Testis (tissue), 3 donors: ENCODE measurements around the gene SSBP2. TPM values are rescaled to one million over a fixed set of nuclear protein-coding genes. Genes with fewer than 3 reads are reported as not detected.

Experiments
- DNase-seq: peaks from one replicate; pipeline ENCODE4 v3.0.0-alpha.2; 2019
- H3K27ac ChIP-seq, 2 donors: fragments of 200-600 bp; sonication (generic); one replicate each; pipeline ENCODE4 v1.5.1; 2019
- H3K27me3 ChIP-seq: fragments of 200-600 bp; sonication (generic); one replicate; pipeline ENCODE4 v1.5.1; 2019
- H3K36me3 ChIP-seq: fragments of 200-600 bp; sonication (generic); one replicate; pipeline ENCODE4 v1.5.1; 2017; ENCODE audit warnings: low read depth; ENCODE audit errors: missing control alignments
- H3K4me1 ChIP-seq: fragments of 200-600 bp; sonication (generic); one replicate; pipeline ENCODE4 v1.5.1; 2019
- H3K4me3 ChIP-seq, 2 donors: fragments of 200-600 bp; sonication (generic); one replicate each; pipeline ENCODE4 v1.5.1; 2017 to 2019
- H3K9me3 ChIP-seq: fragments of 200-600 bp; sonication (generic); one replicate; pipeline ENCODE4 v1.5.1; 2017
- CTCF ChIP-seq, 3 experiments: fragments of 450-650 bp in 2 of 3; fragments of 200-600 bp in 1 of 3; sonication (generic) in 1 of 3; IDR thresholded peaks; one replicate each; pipeline ENCODE4 v1.5.1; 2016 to 2019; ENCODE audit warnings: antibody characterized with exemption in 3 of 3, mild to moderate bottlenecking in 2 of 3, moderate library complexity in 1 of 3
- POLR2A ChIP-seq: fragments of 450-650 bp; IDR thresholded peaks from one replicate; pipeline ENCODE4 v1.6.1; 2017; ENCODE audit warnings: antibody characterized with exemption, mild to moderate bottlenecking, moderate library complexity
- WGBS, 2 donors: methylation state at CpG; one replicate each; pipeline ENCODE4 v1.1.5; 2018; 5-methylcytosine and 5-hydroxymethylcytosine counted together
- intact Hi-C: fragments of 100-400 bp; cut with DNase I; formaldehyde crosslinking; loops from one replicate; pipeline ENCODE4 v1.15.1; 2023; ENCODE audit warnings: low total_unique reads
- polyA plus RNA-seq: library from polyadenylated mRNA; stranded (reverse); fragments of 350-450 nt; fragmentation: Illumina TruSeq; extraction: RNeasy Lipid Tissue Mini Kit (QIAGEN cat#74804); gene quantifications from one replicate; pipeline ENCODE4 v1.2.3, GENCODE V29; 2014; ENCODE audit warnings: low read depth, low replicate concordance; ENCODE audit not compliant: insufficient read depth
- total RNA-seq, 2 donors: library from RNA; depleted of rRNA; stranded (reverse); fragments of >200 nt; gene quantifications; one replicate each; pipeline ENCODE4 v1.2.3, GENCODE V29; 2016

The SSBP2 gene
- total and polyA plus RNA-seq, 3 donors from 2014 or later, result 17.5 to 27.6 (median 22.7) TPM

DNA sequence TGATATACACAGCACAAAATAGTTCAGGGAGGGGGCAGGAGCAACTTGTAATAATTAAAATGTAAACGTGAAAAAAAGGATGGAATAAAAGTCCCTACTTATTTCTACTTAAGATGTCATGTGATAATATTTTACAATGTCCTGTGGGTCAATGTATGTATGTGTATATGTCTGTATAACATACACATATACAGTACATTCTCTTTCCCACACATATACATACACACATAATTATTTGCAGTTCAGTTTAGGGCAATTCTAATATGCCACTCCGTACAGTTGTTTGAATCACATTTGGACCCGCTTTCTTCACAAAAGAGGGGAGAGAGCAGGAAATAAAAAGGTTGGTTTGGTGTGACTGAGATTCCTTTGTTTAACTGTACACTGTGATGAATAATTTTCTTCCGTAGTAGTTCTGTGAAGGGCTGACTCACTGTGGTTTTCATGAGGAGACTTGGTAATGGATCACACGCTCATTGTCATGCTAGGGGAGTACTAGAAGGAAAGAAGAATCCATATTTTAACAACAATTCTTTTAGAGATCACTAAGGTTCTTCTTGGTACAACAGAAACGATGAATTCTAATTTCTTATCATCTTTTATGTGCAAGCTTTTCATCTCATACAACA lies 330.7 kb downstream of the SSBP2 start:
- no peak for TF ChIP-seq CTCF (IDR thresholded peaks at IDR 0.05)
- no peak for TF ChIP-seq POLR2A
- no peak for DNase-seq

DNA sequence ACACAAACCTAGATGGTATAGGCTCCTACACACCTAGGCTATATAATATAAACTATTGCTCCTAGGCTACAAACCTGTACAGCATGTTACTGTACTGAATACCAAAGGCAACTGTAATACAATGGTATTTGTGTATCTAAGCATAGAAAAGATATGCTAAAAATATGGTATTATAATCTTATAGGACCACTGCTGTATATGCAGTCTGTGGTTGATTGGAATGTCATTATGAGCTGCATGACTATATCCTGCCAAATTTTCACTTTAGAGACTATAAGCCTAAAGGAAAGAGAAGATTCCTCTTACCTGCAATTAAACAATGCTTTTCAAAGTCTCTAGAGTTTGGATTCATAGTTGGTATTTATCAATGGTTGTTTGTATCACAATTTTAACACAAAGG lies 332.3 kb downstream of the SSBP2 start:
- Histone ChIP-seq H3K36me3 (no peaks in the 10 kb centered on the region), H3K4me1 (no peaks in the 10 kb centered on the region), H3K27ac (no peak overlapping the region), H3K4me3 (no peak overlapping the region), H3K9me3 (no peaks in the 10 kb centered on the region), H3K27me3 (no peaks in the 10 kb centered on the region)
- intact Hi-C loops, result no loop called here
- TF ChIP-seq CTCF (IDR thresholded peaks at IDR 0.05) (no peak), POLR2A (no peak)
- no peak for DNase-seq

More for the DNA sequence above, 330.7 kb downstream of the SSBP2 start:
- no peaks in the 10 kb centered on the region for H3K9me3 ChIP-seq
- no peaks in the 10 kb centered on the region for H3K4me1 ChIP-seq
- no peak overlapping the region for H3K27ac ChIP-seq
- no peaks in the 10 kb centered on the region for H3K27me3 ChIP-seq
- H3K4me3 ChIP-seq, result no peak overlapping the region
- intact Hi-C loops, result loop anchor here (10.0 kb wide), 1 partner anchor 745 kb away; no protein-coding TSS in a partner anchor
- WGBS, 2 donors, result 82 to 86% methylated on average over 6 of the region's 6 CpGs
- no peaks in the 10 kb centered on the region for H3K36me3 ChIP-seq

GRCh38 chr5:81417052-81417451 lies 333.8 kb downstream of the SSBP2 start:
- Histone ChIP-seq H3K4me3 (no peak overlapping the region), H3K9me3 (no peaks in the 10 kb centered on the region), H3K36me3 (no peaks in the 10 kb centered on the region), H3K4me1 (no peaks in the 10 kb centered on the region), H3K27me3 (no peaks in the 10 kb centered on the region), H3K27ac (no peak overlapping the region)
- intact Hi-C loops, result no loop called here
- DNase-seq, result no peak
- WGBS, 2 donors, result 91% methylated on average over 4 of the region's 4 CpGs
- TF ChIP-seq CTCF (IDR thresholded peaks at IDR 0.05) (no peak), POLR2A (no peak)

GRCh38 chr5:81409896-81410295 lies 341.0 kb downstream of the SSBP2 start:
- Histone ChIP-seq H3K4me1 (no peaks in the 10 kb centered on the region), H3K27ac (no peak overlapping the region), H3K36me3 (no peaks in the 10 kb centered on the region), H3K9me3 (no peaks in the 10 kb centered on the region), H3K27me3 (no peaks in the 10 kb centered on the region), H3K4me3 (no peak overlapping the region)
- WGBS, 2 donors, result 91 to 93% methylated on average over 2 of the region's 2 CpGs
- TF ChIP-seq POLR2A (no peak), CTCF (IDR thresholded peaks at IDR 0.05) (no peak)
- intact Hi-C loops, result no loop called here
- DNase-seq, result no peak

- WGBS, 2 donors, result 94 to 95% methylated on average over 2 of the region's 2 CpGs
- no peaks in the 10 kb centered on the region for H3K36me3 ChIP-seq
- H3K4me1 ChIP-seq, result no peaks in the 10 kb centered on the region
- H3K9me3 ChIP-seq, result no peaks in the 10 kb centered on the region
- intact Hi-C loops, result no loop called here
- no peaks in the 10 kb centered on the region for H3K27me3 ChIP-seq
- H3K27ac ChIP-seq, result no peak overlapping the region
- no peak for DNase-seq
- TF ChIP-seq CTCF (IDR thresholded peaks at IDR 0.05), result no peak
- TF ChIP-seq POLR2A, result no peak
- H3K4me3 ChIP-seq, result no peak overlapping the region
These were observed 341.5 kb downstream of the SSBP2 start for GRCh38 chr5:81409361-81409760.
